ENCODE results near the gene KLHL36.

GRCh38 chr16:84654998-84655397 is 6.7 kb downstream of the KLHL36 start:
- TF ChIP-seq EP300 (IDR thresholded peaks at IDR 0.05) (no peak), POLR2A (IDR thresholded peaks at IDR 0.05) (no peak), CTCF (IDR thresholded peaks at IDR 0.05) (no peak)

Measured in sigmoid colon (tissue), 4 donors.